ENCODE measurements around the gene IGFALS.

DNA sequence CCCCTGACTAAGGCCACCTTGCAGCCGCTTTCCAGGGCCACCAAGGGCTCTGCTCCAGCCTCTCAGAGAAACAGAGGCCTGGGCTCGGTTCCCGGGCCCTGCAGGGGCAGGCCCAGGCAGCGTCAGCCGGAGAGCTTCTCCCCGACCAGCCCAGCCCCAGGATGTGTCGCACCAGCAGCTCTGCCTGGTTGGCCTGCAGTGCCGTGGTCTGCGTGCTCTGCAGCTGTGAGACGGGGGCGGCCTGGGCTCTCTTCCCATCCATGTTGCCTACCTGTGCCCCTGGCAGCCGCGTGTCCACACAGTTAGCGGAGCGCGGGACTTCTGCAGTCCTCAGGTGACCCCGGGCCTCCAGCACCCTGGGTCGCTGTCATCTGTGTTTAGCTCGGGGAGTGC, 4.8 kb downstream of the IGFALS start:
- TF ChIP-seq EP300 (conservative IDR thresholded peaks at IDR 0.05; ENCODE audit: poor library complexity, severe bottlenecking), result no peak
- no peak for TF ChIP-seq POLR2AphosphoS5 (IDR thresholded peaks at IDR 0.05)
- TF ChIP-seq, protein P1, sequence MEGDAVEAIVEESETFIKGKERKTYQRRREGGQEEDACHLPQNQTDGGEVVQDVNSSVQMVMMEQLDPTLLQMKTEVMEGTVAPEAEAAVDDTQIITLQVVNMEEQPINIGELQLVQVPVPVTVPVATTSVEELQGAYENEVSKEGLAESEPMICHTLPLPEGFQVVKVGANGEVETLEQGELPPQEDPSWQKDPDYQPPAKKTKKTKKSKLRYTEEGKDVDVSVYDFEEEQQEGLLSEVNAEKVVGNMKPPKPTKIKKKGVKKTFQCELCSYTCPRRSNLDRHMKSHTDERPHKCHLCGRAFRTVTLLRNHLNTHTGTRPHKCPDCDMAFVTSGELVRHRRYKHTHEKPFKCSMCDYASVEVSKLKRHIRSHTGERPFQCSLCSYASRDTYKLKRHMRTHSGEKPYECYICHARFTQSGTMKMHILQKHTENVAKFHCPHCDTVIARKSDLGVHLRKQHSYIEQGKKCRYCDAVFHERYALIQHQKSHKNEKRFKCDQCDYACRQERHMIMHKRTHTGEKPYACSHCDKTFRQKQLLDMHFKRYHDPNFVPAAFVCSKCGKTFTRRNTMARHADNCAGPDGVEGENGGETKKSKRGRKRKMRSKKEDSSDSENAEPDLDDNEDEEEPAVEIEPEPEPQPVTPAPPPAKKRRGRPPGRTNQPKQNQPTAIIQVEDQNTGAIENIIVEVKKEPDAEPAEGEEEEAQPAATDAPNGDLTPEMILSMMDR (IDR thresholded peaks at IDR 0.05; ENCODE audit: poor library complexity, severe bottlenecking), result no peak
- TF ChIP-seq SMC3 (conservative IDR thresholded peaks at IDR 0.05; ENCODE audit: poor library complexity), result no peak
- no peak for TF ChIP-seq TAF1 (IDR thresholded peaks at IDR 0.05; ENCODE audit: low read depth)
- TF ChIP-seq MXI1 (conservative IDR thresholded peaks at IDR 0.05; ENCODE audit: poor library complexity, severe bottlenecking), result no peak
- TF ChIP-seq EZH2 (IDR thresholded peaks at IDR 0.05; ENCODE audit: borderline replicate concordance, insufficient read depth, low read length, poor library complexity, severe bottlenecking), result no peak

All from neural cell (in vitro differentiated cells).